ENCODE results near the gene TMEM154. TPM values are rescaled to one million over a fixed set of nuclear protein-coding genes. Genes with fewer than 3 reads are reported as not detected.

TMEM154 gene
- polyA plus RNA-seq, 1 of the 3 experiments (the other 2 are of a cell fraction) = 0.58 TPM

DNA sequence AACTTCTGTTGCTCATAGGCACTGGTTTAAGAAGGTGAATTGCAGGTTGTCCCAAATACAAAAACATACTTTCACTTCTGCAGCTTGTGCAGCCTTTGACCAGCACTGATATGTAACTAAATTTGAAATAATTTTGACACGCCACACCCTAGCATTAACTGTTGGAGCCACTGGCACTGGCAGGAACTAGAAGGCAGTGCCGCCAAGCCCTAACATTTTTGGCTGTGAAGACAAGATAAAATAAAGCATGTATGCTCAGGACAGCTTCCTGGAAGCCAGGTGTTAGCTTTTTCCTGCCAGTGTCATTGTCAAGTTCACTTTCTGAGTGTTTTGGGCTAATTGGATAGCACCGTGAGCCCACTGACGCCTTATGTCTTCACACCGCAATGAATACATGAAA is 78.6 kb downstream of the TMEM154 start:
- DNase-seq = no peak
- H3K4me1 ChIP-seq (ENCODE audit: control insufficient read depth in 1 of 2, insufficient read depth in 2 of 2, low read depth in 1 of 2, low read length in 1 of 2) = peaks cover 0 to 10% of the 10 kb centered on the region in 2 experiments; a peak in 1 of 4 replicates
- H3K27me3 ChIP-seq (ENCODE audit: insufficient read depth) = no peaks in the 10 kb centered on the region
- H3K79me2 ChIP-seq (ENCODE audit: insufficient read depth) = no peaks in the 10 kb centered on the region
- no peak overlapping the region for H3K9ac ChIP-seq
- H2AFZ ChIP-seq (ENCODE audit: low read depth) = no peak overlapping the region
- H3F3A ChIP-seq (replicated peaks; ENCODE audit: insufficient read depth) = no peaks in the 10 kb centered on the region
- no peaks in the 10 kb centered on the region for H3K36me3 ChIP-seq (replicated peaks in 1 of 2; ENCODE audit: control insufficient read depth in 1 of 2, insufficient read depth in 2 of 2, low read length in 1 of 2)
- H3K4me3 ChIP-seq (ENCODE audit: low read depth in 2 of 2, low read length in 1 of 2) = no peak overlapping the region
- H3K4me2 ChIP-seq = no peak overlapping the region
- CTCF ChIA-PET = no interaction called here
- POLR2A ChIA-PET = no interaction called here
- TF ChIP-seq, protein P1, sequence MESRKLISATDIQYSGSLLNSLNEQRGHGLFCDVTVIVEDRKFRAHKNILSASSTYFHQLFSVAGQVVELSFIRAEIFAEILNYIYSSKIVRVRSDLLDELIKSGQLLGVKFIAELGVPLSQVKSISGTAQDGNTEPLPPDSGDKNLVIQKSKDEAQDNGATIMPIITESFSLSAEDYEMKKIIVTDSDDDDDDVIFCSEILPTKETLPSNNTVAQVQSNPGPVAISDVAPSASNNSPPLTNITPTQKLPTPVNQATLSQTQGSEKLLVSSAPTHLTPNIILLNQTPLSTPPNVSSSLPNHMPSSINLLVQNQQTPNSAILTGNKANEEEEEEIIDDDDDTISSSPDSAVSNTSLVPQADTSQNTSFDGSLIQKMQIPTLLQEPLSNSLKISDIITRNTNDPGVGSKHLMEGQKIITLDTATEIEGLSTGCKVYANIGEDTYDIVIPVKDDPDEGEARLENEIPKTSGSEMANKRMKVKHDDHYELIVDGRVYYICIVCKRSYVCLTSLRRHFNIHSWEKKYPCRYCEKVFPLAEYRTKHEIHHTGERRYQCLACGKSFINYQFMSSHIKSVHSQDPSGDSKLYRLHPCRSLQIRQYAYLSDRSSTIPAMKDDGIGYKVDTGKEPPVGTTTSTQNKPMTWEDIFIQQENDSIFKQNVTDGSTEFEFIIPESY (IDR thresholded peaks at IDR 0.05; ENCODE audit: borderline replicate concordance, low read depth) = no peak
- TF ChIP-seq EZH2phosphoT487 (IDR thresholded peaks at IDR 0.05; ENCODE audit: borderline replicate concordance, low read depth) = no peak
- no peak for TF ChIP-seq MXI1 (IDR thresholded peaks at IDR 0.05; ENCODE audit: low read depth, low read length)
- TF ChIP-seq MEF2A (IDR thresholded peaks at IDR 0.05; ENCODE audit: borderline replicate concordance, low read depth) = no peak
- TF ChIP-seq, protein P2, sequence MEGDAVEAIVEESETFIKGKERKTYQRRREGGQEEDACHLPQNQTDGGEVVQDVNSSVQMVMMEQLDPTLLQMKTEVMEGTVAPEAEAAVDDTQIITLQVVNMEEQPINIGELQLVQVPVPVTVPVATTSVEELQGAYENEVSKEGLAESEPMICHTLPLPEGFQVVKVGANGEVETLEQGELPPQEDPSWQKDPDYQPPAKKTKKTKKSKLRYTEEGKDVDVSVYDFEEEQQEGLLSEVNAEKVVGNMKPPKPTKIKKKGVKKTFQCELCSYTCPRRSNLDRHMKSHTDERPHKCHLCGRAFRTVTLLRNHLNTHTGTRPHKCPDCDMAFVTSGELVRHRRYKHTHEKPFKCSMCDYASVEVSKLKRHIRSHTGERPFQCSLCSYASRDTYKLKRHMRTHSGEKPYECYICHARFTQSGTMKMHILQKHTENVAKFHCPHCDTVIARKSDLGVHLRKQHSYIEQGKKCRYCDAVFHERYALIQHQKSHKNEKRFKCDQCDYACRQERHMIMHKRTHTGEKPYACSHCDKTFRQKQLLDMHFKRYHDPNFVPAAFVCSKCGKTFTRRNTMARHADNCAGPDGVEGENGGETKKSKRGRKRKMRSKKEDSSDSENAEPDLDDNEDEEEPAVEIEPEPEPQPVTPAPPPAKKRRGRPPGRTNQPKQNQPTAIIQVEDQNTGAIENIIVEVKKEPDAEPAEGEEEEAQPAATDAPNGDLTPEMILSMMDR (IDR thresholded peaks at IDR 0.05) = no peak
- no peak for TF ChIP-seq EP300 (IDR thresholded peaks at IDR 0.05; ENCODE audit: borderline replicate concordance in 1 of 2, low read depth in 1 of 2, low read length in 1 of 2)
- no peak for TF ChIP-seq NFIC (IDR thresholded peaks at IDR 0.05; ENCODE audit: borderline replicate concordance)
- TF ChIP-seq FOXJ3 (CRISPR knock-in tag; IDR thresholded peaks at IDR 0.05) = no peak
- no peak for TF ChIP-seq CHD2 (IDR thresholded peaks at IDR 0.05; ENCODE audit: low read length, partially characterized antibody)
- TF ChIP-seq, protein P3, sequence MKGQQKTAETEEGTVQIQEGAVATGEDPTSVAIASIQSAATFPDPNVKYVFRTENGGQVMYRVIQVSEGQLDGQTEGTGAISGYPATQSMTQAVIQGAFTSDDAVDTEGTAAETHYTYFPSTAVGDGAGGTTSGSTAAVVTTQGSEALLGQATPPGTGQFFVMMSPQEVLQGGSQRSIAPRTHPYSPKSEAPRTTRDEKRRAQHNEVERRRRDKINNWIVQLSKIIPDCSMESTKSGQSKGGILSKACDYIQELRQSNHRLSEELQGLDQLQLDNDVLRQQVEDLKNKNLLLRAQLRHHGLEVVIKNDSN (IDR thresholded peaks at IDR 0.05; ENCODE audit: borderline replicate concordance, low read depth) = no peak
- no peak for TF ChIP-seq SIN3A (IDR thresholded peaks at IDR 0.05; ENCODE audit: borderline replicate concordance, low read depth, low read length)
- no peak for TF ChIP-seq ELF1 (IDR thresholded peaks at IDR 0.05)
- TF ChIP-seq, protein P4, sequence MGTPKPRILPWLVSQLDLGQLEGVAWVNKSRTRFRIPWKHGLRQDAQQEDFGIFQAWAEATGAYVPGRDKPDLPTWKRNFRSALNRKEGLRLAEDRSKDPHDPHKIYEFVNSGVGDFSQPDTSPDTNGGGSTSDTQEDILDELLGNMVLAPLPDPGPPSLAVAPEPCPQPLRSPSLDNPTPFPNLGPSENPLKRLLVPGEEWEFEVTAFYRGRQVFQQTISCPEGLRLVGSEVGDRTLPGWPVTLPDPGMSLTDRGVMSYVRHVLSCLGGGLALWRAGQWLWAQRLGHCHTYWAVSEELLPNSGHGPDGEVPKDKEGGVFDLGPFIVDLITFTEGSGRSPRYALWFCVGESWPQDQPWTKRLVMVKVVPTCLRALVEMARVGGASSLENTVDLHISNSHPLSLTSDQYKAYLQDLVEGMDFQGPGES (IDR thresholded peaks at IDR 0.05; ENCODE audit: low read depth, low read length) = no peak
- no peak for TF ChIP-seq SMC3 (IDR thresholded peaks at IDR 0.05; ENCODE audit: low read depth, low read length)
- TF ChIP-seq, protein P5, sequence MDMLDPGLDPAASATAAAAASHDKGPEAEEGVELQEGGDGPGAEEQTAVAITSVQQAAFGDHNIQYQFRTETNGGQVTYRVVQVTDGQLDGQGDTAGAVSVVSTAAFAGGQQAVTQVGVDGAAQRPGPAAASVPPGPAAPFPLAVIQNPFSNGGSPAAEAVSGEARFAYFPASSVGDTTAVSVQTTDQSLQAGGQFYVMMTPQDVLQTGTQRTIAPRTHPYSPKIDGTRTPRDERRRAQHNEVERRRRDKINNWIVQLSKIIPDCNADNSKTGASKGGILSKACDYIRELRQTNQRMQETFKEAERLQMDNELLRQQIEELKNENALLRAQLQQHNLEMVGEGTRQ (IDR thresholded peaks at IDR 0.05; ENCODE audit: borderline replicate concordance, low read depth, low read length) = no peak
- no peak for TF ChIP-seq NRF1 (IDR thresholded peaks at IDR 0.05; ENCODE audit: low read depth, low read length)
- no peak for TF ChIP-seq YY1 (IDR thresholded peaks at IDR 0.05; ENCODE audit: low read depth)
- no peak for TF ChIP-seq TAF1 (IDR thresholded peaks at IDR 0.05; ENCODE audit: borderline replicate concordance, low read depth, low read length)
- no peaks in the 10 kb centered on the region for H3K9me2 ChIP-seq
- H4K20me1 ChIP-seq (ENCODE audit: insufficient read depth) = no peaks in the 10 kb centered on the region
- WGBS (ENCODE audit: low lambda C conversion rate) = 89% methylated on average over 4 of the region's 5 CpGs
- H3K9me3 ChIP-seq = no peaks in the 10 kb centered on the region
- no peak overlapping the region for H3K27ac ChIP-seq (ENCODE audit: low read depth in 2 of 2, low read length in 1 of 2)
